Mesendoderm (in vitro differentiated cells): ENCODE data around the gene TGFB1I1.

ENCODE experiments used
- DNase-seq: peaks from one replicate; pipeline ENCODE4 v3.0.0; 2013
- H2AK5ac ChIP-seq: 2 replicates; pipeline ENCODE4 v1.6.1; 2013; ENCODE audit warnings: low read length, inconsistent platforms
- H2BK120ac ChIP-seq: 2 replicates; pipeline ENCODE4 v1.6.1; 2013; ENCODE audit warnings: low read depth, mild to moderate bottlenecking, low read length, moderate library complexity, mixed read lengths
- H2BK15ac ChIP-seq: replicated peaks from 2 replicates; pipeline ENCODE4 v1.6.1; 2013; ENCODE audit warnings: low read depth, mild to moderate bottlenecking, moderate library complexity
- H2BK5ac ChIP-seq: 2 replicates; pipeline ENCODE4 v1.6.1; 2013; ENCODE audit warnings: low read length, inconsistent platforms
- H3K18ac ChIP-seq: 2 replicates; pipeline ENCODE4 v1.6.1; 2013; ENCODE audit warnings: mild to moderate bottlenecking, low read length, mixed read lengths
- H3K23ac ChIP-seq: one replicate; pipeline ENCODE4 v1.6.1; 2013; ENCODE audit warnings: low read length
- H3K27ac ChIP-seq: 2 replicates; pipeline ENCODE4 v1.5.1; 2013; ENCODE audit warnings: low read depth, mild to moderate bottlenecking, inconsistent platforms, low read length, moderate library complexity
- H3K27me3 ChIP-seq: 2 replicates; pipeline ENCODE4 v1.6.1; 2013; ENCODE audit warnings: low read length, control low read depth, mild to moderate bottlenecking, inconsistent platforms; ENCODE audit not compliant: insufficient read depth, poor library complexity
- H3K36me3 ChIP-seq: 2 replicates; pipeline ENCODE4 v1.6.1; 2013; ENCODE audit warnings: low read length, inconsistent platforms; ENCODE audit not compliant: control insufficient read depth, insufficient read depth
- H3K4ac ChIP-seq: one replicate; pipeline ENCODE4 v1.6.1; 2013; ENCODE audit warnings: low read depth, mild to moderate bottlenecking, low read length, moderate library complexity
- H3K4me1 ChIP-seq: 2 replicates; pipeline ENCODE4 v1.6.1; 2013; ENCODE audit warnings: low read depth, low read length, inconsistent platforms; ENCODE audit not compliant: control insufficient read depth
- H3K4me2 ChIP-seq: 2 replicates; pipeline ENCODE4 v1.6.1; 2013; ENCODE audit warnings: low read length
- H3K4me3 ChIP-seq: 2 replicates; pipeline ENCODE4 v1.5.1; 2013; ENCODE audit warnings: mild to moderate bottlenecking, low read length
- H3K56ac ChIP-seq: one replicate; pipeline ENCODE4 v1.6.1; 2013; ENCODE audit warnings: low read length
- H3K79me1 ChIP-seq: 2 replicates; pipeline ENCODE4 v1.6.1; 2013; ENCODE audit warnings: low read length, inconsistent platforms
- H3K79me2 ChIP-seq: 2 replicates; pipeline ENCODE4 v1.6.1; 2013; ENCODE audit warnings: mild to moderate bottlenecking, low read length; ENCODE audit not compliant: control insufficient read depth, insufficient read depth
- H3K9ac ChIP-seq: 2 replicates; pipeline ENCODE4 v1.6.1; 2013; ENCODE audit warnings: low read length, inconsistent platforms
- H4K5ac ChIP-seq: one replicate; pipeline ENCODE4 v1.6.1; 2013; ENCODE audit warnings: low read length
- H4K8ac ChIP-seq: one replicate; pipeline ENCODE4 v1.6.1; 2013; ENCODE audit warnings: low read depth, mild to moderate bottlenecking, control low read depth, low read length, moderate library complexity
- WGBS: extraction: QIAGEN DNeasy Blood & Tissue Kit; methylation state at CpG from one replicate; pipeline ENCODE4 v1.1.7; 2013; ENCODE audit warnings: low lambda C conversion rate, missing lambda C conversion rate; ENCODE audit not compliant: insufficient coverage; ENCODE audit errors: extremely low coverage; 5-methylcytosine and 5-hydroxymethylcytosine counted together

TGFB1I1 gene

DNA sequence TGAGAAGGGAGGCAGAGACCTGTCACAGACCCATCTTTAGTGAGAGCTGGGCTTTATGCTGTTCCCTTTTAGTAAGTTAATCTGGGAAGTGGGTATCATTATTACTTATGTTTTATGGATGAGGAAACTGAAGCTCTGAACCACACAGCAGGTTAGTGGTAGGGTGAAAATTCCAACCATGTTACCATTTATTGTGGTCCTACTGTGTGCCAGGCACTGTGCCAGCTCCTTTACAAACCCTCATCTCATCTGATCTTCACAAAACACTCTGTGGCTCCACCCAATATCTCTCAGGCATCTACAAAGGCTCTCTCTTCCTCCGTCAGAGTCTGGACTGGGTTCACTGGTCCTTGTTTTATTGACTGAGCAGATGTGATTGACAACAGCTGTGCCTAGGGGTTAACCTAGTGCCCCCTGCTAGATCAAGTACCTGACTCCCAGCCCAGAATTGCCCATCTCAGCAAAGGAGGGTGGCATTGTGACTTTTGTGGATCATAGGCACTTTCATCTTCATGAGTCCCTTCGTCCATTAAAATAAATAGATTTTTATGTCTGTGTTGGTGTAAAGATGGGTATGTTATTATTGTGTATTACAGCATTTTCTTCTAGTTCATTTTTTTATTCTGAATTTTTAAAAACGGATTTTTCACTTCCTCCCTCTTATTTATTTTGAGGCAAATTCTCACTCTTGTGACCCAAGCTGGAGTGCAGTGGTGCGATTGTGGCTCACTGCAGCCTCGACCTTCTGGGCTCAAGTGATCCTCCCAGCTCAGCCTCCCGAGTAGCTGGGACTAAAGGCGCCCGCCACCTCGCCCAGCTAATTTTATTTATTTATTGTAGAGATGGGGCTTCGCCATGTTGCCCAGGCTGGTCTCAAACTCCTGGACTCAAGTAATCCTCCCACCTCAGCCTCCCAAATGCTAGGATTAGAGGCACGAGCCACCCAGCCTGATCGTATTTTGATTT lies 3.1 kb downstream of the TGFB1I1 start:
- Histone ChIP-seq H3K27me3 (peaks cover 3% of the 10 kb centered on the region), H3K27ac (no peak overlapping the region)

DNA sequence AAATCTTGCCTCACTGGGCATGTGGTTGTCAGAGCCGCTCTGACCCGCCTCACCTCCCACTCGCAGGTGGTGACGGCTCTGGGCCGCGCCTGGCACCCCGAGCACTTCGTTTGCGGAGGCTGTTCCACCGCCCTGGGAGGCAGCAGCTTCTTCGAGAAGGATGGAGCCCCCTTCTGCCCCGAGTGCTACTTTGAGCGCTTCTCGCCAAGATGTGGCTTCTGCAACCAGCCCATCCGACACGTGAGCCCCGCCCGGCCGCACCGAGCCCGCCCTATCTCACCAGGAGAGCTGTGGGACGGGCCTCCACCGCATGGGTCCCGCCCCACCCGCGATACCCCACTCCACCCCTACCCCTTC lies 4.0 kb downstream of the TGFB1I1 start:
- Histone ChIP-seq H4K8ac (no peak overlapping the region), H4K5ac (no peak overlapping the region), H2BK120ac (no peak overlapping the region), H2AK5ac (no peak overlapping the region), H2BK5ac (no peak overlapping the region), H3K79me2 (no peaks in the 10 kb centered on the region), H3K27ac (no peak overlapping the region), H3K56ac (peak overlapping the region; percentile 15), H3K79me1 (no peaks in the 10 kb centered on the region), H3K9ac (no peak overlapping the region), H3K4me2 (no peak overlapping the region), H3K18ac (no peak overlapping the region), H3K4ac (no peak overlapping the region), H3K4me1 (no peaks in the 10 kb centered on the region), H3K36me3 (no peaks in the 10 kb centered on the region), H3K23ac (no peak overlapping the region), H3K4me3 (no peak overlapping the region), H2BK15ac (no peak overlapping the region), H3K27me3 (peaks cover 3% of the 10 kb centered on the region)
- WGBS = no CpG with 5 or more reads among the region's 26 CpGs
- peak; percentile 17 for DNase-seq

More for the DNA sequence above, 3.1 kb downstream of the TGFB1I1 start:
- Histone ChIP-seq H3K9ac (no peak overlapping the region), H4K8ac (no peak overlapping the region), H4K5ac (no peak overlapping the region), H2AK5ac (no peak overlapping the region), H3K56ac (no peak overlapping the region), H3K23ac (no peak overlapping the region), H3K79me2 (no peaks in the 10 kb centered on the region), H3K4me2 (no peak overlapping the region), H2BK15ac (no peak overlapping the region), H3K4ac (no peak overlapping the region), H3K36me3 (no peaks in the 10 kb centered on the region), H3K18ac (no peak overlapping the region), H2BK120ac (no peak overlapping the region), H3K4me3 (no peak overlapping the region), H3K4me1 (no peaks in the 10 kb centered on the region), H3K79me1 (no peaks in the 10 kb centered on the region), H2BK5ac (no peak overlapping the region)
- DNase-seq = no peak
- WGBS = no CpG with 5 or more reads among the region's 12 CpGs

DNA sequence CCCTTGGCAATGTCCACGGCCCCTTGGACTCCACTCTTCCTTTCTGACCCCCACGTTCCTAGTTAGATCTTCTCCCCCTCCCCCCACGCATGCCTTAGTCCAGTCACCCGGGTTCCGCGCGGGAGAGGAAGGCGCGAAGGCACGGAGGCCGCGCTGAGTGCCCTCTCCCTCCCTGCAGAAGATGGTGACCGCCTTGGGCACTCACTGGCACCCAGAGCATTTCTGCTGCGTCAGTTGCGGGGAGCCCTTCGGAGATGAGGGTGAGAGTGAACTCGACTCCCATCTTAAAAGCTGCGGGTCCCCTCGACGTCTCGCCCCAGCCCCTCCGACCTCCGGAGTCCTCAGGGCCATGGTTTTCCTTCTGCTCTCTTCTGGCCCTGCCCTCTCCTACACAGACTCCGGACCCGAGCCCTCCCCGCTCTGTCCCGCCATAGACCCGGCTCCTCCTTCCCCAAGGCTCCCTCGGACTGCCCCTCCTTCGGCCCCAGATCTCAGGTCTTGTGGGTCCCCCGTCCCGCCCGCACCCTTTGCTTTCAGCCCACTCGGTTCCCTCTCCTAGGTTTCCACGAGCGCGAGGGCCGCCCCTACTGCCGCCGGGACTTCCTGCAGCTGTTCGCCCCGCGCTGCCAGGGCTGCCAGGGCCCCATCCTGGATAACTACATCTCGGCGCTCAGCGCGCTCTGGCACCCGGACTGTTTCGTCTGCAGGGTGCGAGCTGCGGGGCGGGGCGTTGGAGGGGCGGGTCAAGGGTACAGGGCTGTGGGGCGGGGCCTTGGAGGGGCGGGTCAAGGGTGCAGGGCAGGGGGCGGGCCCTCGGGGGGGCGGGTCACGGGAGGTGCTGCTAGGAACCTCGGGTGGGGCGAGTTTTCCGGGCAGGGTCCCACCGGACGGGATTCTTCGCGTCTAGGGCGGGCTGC lies 4.6 kb downstream of the TGFB1I1 start:
- Histone ChIP-seq H3K4me2 (peak overlapping the region; percentile 88), H3K27me3 (peaks cover 3% of the 10 kb centered on the region), H3K4ac (no peak overlapping the region), H4K8ac (no peak overlapping the region), H3K18ac (peak overlapping the region; percentile 24), H3K79me2 (no peaks in the 10 kb centered on the region), H2BK120ac (no peak overlapping the region), H3K23ac (peak overlapping the region; percentile 89), H2BK5ac (no peak overlapping the region), H3K79me1 (no peaks in the 10 kb centered on the region), H4K5ac (no peak overlapping the region), H2BK15ac (no peak overlapping the region), H3K9ac (peak overlapping the region; percentile 66), H3K27ac (no peak overlapping the region), H2AK5ac (no peak overlapping the region), H3K4me3 (peak overlapping the region; percentile 36), H3K4me1 (no peaks in the 10 kb centered on the region), H3K36me3 (no peaks in the 10 kb centered on the region), H3K56ac (peak overlapping the region; percentile 85)
- WGBS = no CpG with 5 or more reads among the region's 68 CpGs
- peak; percentile 78 for DNase-seq

DNA sequence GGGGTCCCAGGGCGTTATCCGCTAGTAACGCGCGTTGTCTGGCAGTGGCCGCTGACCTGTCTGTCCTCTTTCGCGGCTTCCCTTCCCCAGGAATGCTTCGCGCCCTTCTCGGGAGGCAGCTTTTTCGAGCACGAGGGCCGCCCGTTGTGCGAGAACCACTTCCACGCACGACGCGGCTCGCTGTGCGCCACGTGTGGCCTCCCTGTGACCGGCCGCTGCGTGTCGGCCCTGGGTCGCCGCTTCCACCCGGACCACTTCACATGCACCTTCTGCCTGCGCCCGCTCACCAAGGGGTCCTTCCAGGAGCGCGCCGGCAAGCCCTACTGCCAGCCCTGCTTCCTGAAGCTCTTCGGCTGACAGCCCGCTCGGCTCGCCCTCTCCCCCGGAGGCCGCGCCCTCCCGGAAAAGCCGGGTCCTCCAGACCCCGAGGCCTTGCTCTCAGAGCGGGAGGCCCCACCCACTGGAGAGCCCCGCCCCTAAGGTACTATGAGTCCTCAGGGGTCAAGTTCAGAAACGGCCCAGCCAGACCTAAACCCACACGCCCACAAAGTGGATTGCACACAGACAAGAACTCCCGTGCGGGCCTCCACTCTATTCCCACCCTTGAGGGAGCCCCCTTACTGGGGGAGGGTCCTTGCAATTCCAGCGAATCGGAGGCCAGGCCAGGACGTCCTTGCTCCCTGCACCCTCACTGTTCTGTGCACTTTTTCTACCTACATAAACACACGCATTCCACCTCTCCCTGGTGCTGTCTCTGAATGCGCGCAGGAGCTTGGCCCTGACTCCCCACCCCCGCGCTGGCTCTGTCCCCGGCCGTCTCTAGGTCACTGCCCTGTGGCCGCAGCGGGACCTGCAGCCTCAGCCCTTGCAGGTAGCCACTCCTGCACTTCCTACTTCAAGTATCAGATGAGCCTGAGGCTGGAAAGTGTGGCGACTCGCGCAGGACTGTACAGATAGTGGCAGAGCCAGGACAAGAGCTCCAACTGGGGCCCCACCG lies 5.6 kb downstream of the TGFB1I1 start:
- no CpG with 5 or more reads among the region's 67 CpGs for WGBS
- H3K27me3 ChIP-seq = peaks cover 3% of the 10 kb centered on the region
- H3K23ac ChIP-seq = no peak overlapping the region
- H2BK15ac ChIP-seq = no peak overlapping the region
- H3K4me1 ChIP-seq = no peaks in the 10 kb centered on the region
- peak overlapping the region; percentile 66 for H3K9ac ChIP-seq
- H2BK5ac ChIP-seq = no peak overlapping the region
- H3K4me2 ChIP-seq = peak overlapping the region; percentile 63
- peak overlapping the region; percentile 81 for H3K56ac ChIP-seq
- peak; percentile 87 for DNase-seq
- H4K5ac ChIP-seq = no peak overlapping the region
- no peak overlapping the region for H4K8ac ChIP-seq
- H3K27ac ChIP-seq = no peak overlapping the region
- H3K18ac ChIP-seq = no peak overlapping the region
- no peak overlapping the region for H2BK120ac ChIP-seq
- no peak overlapping the region for H2AK5ac ChIP-seq
- no peak overlapping the region for H3K4ac ChIP-seq
- H3K4me3 ChIP-seq = peak overlapping the region; percentile 8
- H3K79me2 ChIP-seq = no peaks in the 10 kb centered on the region
- H3K79me1 ChIP-seq = no peaks in the 10 kb centered on the region
- H3K36me3 ChIP-seq = no peaks in the 10 kb centered on the region

DNA sequence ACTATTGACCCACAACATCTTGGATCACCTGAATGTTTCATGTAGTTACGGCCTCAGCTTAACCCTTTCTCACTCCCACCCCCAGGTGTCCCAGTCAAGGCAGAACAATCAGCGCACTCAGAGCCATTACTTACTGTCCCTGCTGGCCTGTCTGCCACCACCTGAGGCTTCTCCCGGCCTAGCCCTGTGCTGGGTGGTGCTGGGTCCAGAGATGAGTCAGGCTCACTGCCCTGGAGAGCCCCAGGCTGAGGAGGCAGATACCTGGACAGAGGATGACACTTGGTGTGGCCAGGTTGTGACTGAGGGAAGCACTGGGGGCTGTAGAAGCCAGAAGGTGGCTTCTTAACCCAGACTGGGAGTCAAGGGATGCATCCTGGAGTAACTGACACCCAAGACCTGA lies 7.0 kb downstream of the TGFB1I1 start:
- Histone ChIP-seq H3K18ac (no peak overlapping the region), H2BK15ac (no peak overlapping the region), H3K4me3 (no peak overlapping the region), H4K8ac (no peak overlapping the region), H3K23ac (no peak overlapping the region), H3K79me1 (no peaks in the 10 kb centered on the region), H3K27me3 (peaks cover 3% of the 10 kb centered on the region), H3K4me2 (no peak overlapping the region), H3K4me1 (no peaks in the 10 kb centered on the region), H3K56ac (no peak overlapping the region), H2AK5ac (no peak overlapping the region), H2BK5ac (no peak overlapping the region), H3K36me3 (no peaks in the 10 kb centered on the region), H3K79me2 (no peaks in the 10 kb centered on the region), H3K4ac (no peak overlapping the region), H2BK120ac (no peak overlapping the region), H3K9ac (no peak overlapping the region), H4K5ac (no peak overlapping the region), H3K27ac (no peak overlapping the region)
- no CpG with 5 or more reads among the region's 3 CpGs for WGBS
- DNase-seq = no peak
